ENCODE measurements around the gene PPP1R13B.
"Not testable (repeated sequence)": the region's sequence is repeated elsewhere in the genome, so short reads cannot be mapped to it uniquely, and the experiment has no call there.

PPP1R13B gene

DNA sequence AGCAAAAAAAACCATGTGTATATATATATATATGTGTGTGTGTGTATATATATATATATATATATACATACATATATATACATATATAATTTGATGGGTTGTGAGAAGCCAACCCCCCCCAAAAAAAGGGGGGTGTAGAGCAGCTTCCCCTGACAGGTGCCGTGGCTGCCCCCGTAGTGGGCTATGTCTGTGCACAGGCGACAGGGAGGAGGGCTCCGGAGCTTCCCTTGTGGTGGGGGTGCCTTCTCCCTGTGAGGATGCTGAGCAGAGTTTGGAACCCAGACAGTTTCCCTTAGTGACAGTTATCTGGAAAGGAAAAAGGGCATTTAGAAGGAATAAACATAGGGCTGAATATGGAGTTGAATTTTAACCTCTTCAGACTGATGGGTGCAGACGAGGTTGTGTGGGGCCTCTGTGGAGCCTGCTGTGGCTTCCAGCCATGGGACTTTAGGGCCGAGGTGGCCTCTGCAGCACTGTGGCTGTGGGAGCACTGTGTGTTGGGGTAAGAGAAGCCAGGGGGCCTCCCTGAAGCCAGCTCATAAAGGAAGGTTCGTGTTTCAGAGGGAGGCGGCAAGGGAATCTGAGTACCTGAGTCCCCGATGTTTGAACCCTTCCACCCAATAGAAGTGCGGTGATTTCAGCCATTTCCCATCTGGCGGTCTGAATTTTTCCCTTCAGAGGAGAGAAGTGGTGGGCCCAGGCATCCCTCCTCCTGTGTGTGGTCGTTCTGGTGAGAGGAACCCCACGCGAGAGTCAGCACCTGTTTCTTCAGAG lies 151.9 kb downstream of the PPP1R13B start:
- DNase-seq, result no peak

GRCh38 chr14:103694572-103695026 lies 152.8 kb downstream of the PPP1R13B start:
- DNase-seq, result no peak

DNA sequence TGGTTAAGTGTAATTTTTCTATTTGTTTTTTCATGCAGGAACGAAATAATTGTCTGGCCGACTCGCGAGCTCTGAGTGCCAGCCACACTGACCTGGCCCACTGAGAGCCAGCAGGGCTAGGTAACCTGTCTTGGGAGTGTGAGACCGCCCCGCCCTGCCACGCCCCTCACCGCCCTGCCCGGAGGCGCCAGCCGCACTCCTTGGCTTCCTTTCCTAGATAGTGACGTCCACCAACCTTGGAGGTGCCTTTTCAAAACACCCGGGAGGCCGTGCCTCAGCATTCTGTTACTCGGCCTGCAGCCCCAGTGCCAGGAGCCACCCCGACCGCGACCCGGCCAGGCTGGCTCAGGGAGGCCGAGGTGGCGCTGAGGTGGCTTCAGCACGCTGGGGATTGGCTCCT lies 153.9 kb downstream of the PPP1R13B start:
- DNase-seq, result no peak

GRCh38 chr14:103692871-103693270 lies 154.5 kb downstream of the PPP1R13B start:
- no peak for DNase-seq

- no peak for DNase-seq
These were observed 155.2 kb downstream of the PPP1R13B start for GRCh38 chr14:103692159-103692558.

DNA sequence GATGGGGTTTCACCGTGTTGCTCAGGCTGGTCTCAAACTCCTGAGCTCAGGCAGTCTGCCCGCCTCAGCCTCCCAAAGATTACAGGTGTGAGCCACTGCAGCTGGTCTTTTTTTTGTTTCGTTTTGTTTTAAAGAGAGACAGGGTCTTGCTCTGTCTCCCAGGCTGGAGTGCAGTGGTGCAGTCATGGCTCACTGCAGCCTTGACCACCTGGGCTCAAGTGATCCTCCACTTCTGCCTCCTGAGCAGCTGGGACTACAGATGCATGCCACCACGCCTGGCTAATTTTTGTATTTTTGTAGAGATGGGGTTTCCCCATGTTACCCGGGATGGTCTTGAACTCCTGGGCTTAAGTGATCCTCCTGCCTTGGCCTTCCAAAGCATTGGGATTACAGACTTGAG lies 155.7 kb downstream of the PPP1R13B start:
- DNase-seq, result not testable (repeated sequence)

DNA sequence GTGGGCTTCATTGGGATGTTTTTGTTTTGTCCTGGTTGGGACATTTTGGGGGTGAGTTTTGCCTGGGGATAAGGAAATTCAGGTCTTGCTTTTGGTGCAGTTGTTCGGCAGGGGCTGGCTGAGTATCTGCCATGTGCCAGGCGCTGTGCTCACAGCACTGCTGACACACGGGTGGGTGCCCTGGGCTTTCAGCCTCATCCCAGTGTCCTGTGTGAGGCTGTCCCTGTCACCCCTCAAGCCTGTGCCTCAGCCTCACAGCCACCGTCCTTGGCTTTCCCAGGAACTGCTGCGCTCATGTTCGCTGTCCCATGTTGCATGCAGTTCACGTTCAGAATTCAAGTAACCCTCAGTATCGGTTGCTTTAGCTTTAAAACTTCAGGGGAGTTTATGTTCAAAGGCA lies 157.0 kb downstream of the PPP1R13B start:
- DNase-seq, result no peak

DNA sequence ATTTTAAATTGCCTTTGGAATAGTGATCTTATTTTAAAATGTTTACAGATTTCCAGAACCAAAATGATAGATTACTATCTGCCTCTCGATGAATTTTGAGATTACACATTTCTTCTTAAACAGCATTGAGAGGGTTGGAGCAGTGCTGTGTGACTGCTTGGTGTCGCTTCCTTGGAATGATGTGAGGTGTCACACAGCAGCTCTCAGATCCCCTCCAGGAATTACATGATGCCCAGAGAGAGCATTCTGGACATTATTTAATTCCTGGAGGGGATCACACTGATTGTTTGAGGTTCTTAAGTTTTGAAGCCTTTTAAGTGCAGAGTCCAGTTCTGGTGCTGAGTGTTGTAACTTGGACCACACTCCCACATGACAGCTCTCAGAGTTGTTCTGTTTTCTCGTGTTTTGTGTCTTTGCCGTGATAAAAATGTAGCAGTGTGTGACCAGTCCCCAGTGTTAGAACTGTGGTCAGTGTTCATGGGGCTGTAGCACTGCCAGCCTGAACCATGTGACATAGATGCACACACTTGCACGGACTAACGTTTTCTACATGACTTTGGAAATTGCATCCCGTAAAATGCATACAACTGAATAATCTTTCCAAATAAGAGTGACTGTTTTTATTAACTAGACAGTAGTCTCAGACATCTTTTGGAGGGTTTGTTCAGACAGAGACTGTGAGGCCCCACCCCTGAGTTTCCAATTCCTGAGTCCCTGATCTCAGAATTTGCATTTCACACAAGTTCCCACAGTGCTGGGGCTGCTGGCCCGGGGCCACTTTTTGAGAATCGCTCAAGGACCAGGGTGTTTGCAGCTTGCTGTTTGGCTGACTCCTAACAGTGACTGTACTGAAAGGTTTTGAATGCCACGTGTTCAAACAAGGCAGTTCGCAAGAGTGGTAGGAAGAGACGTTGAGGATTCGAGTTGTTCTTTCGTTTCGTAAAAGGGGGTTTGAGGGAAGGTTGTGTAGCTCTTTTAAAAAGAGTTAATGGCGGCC lies 158.2 kb downstream of the PPP1R13B start:
- DNase-seq, result no peak

- no peak for DNase-seq
These were observed 158.9 kb downstream of the PPP1R13B start for GRCh38 chr14:103688441-103688840.

GRCh38 chr14:103687712-103688111 lies 159.7 kb downstream of the PPP1R13B start:
- no peak for DNase-seq

GRCh38 chr14:103686831-103687485 lies 160.4 kb downstream of the PPP1R13B start:
- DNase-seq, result no peak

DNA sequence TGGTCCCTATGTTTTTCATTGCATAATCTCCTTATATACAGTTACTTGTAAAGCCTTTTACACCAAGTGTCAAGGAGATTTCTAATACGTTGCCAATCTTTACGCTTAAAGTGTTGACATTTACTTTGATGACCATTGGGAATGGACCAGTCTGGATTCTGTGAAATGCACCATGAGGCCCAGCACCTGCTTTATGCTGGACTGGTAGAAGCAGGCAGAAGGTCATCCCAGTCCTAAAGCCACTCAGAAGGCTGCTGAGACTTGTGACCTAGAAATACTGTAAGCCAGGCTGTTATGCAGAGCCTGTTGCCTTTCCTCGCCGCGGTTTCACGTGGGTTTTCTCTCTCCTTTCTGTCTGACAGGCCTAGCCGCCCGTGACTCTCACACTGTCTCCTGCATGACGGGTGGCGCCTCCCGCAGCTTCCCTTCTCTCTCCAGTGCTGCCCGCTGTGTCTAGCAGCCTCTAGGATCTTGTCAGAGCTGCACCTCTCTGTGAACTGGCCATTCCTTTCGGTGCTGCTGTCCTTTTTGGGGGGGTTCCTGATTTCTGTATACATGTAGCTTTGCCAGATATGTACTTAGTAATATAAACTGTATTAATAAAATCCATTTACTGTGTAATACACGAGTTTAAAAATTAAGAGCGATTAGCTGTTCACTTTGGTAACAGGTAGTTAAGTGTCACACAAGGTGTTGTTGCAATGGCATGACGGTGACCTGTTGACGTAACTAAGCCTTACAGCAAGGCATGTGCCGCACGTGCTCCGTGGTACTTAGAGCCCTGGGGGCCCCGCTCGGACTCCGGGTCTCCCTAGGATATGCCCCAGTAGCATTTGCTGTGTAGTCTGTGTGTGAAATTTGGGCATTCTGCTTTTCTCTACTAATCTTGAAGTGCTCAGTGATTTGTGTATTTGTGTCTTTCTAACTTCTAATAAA lies 161.8 kb downstream of the PPP1R13B start:
- DNase-seq, result no peak

GRCh38 chr14:103684871-103685270 lies 162.5 kb downstream of the PPP1R13B start:
- no peak for DNase-seq

- no peak for DNase-seq
These were observed 162.9 kb downstream of the PPP1R13B start for GRCh38 chr14:103684471-103684870.
